HCT116 (cell line): ENCODE results near the gene MUC3A. TPM values are rescaled to one million over a fixed set of nuclear protein-coding genes. Genes with fewer than 3 reads are reported as not detected.

Source experiments
- ATAC-seq: fragments of 200-7000 bp; cut with Tn5 transposase; 2 replicates; pipeline ENCODE4 v1.9.1; 2020; ENCODE audit warnings: mild to moderate bottlenecking, moderate library complexity
- BruUV-seq: library from RNA; stranded (reverse); fragments of 400-500 nt; replicated peaks from 2 replicates; lab custom pipeline; 2021; lab: Mats Ljungman, UMichigan
- CTCF ChIA-PET: fragments of 300-600 bp; sonication (Branson Sonifier 250); formaldehyde crosslinking; loops from one replicate; lab custom pipeline; 2021; ENCODE audit warnings: antibody characterized with exemption; lab: Charles Lee
- POLR2A ChIA-PET: fragments of 300-600, 350-600 bp; sonication (Branson Sonifier 250); formaldehyde crosslinking; loops from one replicate; lab custom pipeline; 2021; ENCODE audit warnings: antibody characterized with exemption; lab: Charles Lee
- RAD21 ChIA-PET, 2 experiments: fragments of 300-600 bp; sonication (Branson Sonifier 250); formaldehyde crosslinking; loops; one replicate each; lab custom pipeline; 2023; ENCODE audit warnings: low total read pairs in 2 of 2; ENCODE audit not compliant: uncharacterized antibody in 2 of 2, unreplicated experiment in 2 of 2, low non-redundant PET in 1 of 2; lab: Charles Lee
- DNase-seq: peaks from one replicate; pipeline ENCODE4 v3.0.0-alpha.2; 2010; ENCODE audit warnings: low read depth, low spot score
- H2AFZ ChIP-seq: fragments of 200-600 bp; shearing (Covaris generic), sonication (generic); 2 replicates; pipeline ENCODE4 v1.6.1; 2017; ENCODE audit warnings: low read depth, mixed run types, mixed read lengths, antibody characterized with exemption, low read length; ENCODE audit not compliant: poor library complexity, severe bottlenecking
- H3K27ac ChIP-seq: 2 replicates; pipeline ENCODE4 v1.5.1; 2012; ENCODE audit warnings: low read depth, low read length
- H3K27me3 ChIP-seq: fragments of 200-600 bp; sonication (generic); 2 replicates; pipeline ENCODE4 v1.6.1; 2016; ENCODE audit warnings: mixed run types, low read length, mixed read lengths; ENCODE audit not compliant: insufficient read depth
- H3K36me3 ChIP-seq, 2 experiments: fragments of 200-500 bp in 1 of 2; fragments of 200-600 bp in 1 of 2; sonication (Bioruptor generic) in 1 of 2; sonication (generic) in 1 of 2; 2 replicates each; pipeline versions ENCODE4 v1.5.1 to v1.6.1; 2014 to 2016; ENCODE audit warnings: low read length in 2 of 2, inconsistent platforms in 1 of 2, mixed read lengths in 1 of 2, mixed run types in 1 of 2; ENCODE audit not compliant: insufficient read depth in 2 of 2, control insufficient read depth in 1 of 2
- H3K4me1 ChIP-seq, 2 experiments: fragments of 200-600 bp in 1 of 2; sonication (generic) in 1 of 2; 2 replicates each; pipeline versions ENCODE4 v1.5.1 to v1.6.1; 2012 to 2017; ENCODE audit warnings: low read length in 2 of 2, inconsistent platforms in 1 of 2, mild to moderate bottlenecking in 1 of 2, mixed read lengths in 1 of 2, mixed run types in 1 of 2, moderate library complexity in 1 of 2; ENCODE audit not compliant: insufficient read depth in 2 of 2, control insufficient read depth in 1 of 2
- H3K4me2 ChIP-seq: fragments of 200-600 bp; sonication (generic); 2 replicates; pipeline ENCODE4 v1.6.1; 2017; ENCODE audit warnings: mixed run types, low read length, mixed read lengths
- H3K4me3 ChIP-seq, 2 experiments: fragments of 200-600 bp in 1 of 2; sonication (generic) in 1 of 2; replicated peaks in 1 of 2; 2 replicates each; pipeline ENCODE4 v1.5.1; 2011 to 2016; ENCODE audit warnings: low read length in 2 of 2, control low read depth in 1 of 2, low read depth in 1 of 2, mild to moderate bottlenecking in 1 of 2, mixed read lengths in 1 of 2, mixed run types in 1 of 2
- H3K79me2 ChIP-seq: fragments of 200-600 bp; sonication (generic); 2 replicates; pipeline ENCODE4 v1.6.1; 2017; ENCODE audit warnings: mild to moderate bottlenecking, mixed run types, low read length, moderate library complexity, mixed read lengths; ENCODE audit not compliant: insufficient read depth
- H3K9ac ChIP-seq: fragments of 200-600 bp; sonication (generic); 2 replicates; pipeline ENCODE4 v1.6.1; 2016; ENCODE audit warnings: low read length, mixed read lengths
- H3K9me2 ChIP-seq: fragments of 200-600 bp; sonication (generic), shearing (Covaris generic); 2 replicates; pipeline ENCODE4 v1.6.1; 2017; ENCODE audit warnings: mixed run types, mild to moderate bottlenecking, moderate library complexity; ENCODE audit not compliant: insufficient read depth
- H3K9me3 ChIP-seq, 2 experiments: fragments of 200-500 bp in 1 of 2; fragments of 200-600 bp in 1 of 2; sonication (Bioruptor generic) in 1 of 2; sonication (generic) in 1 of 2; 2 replicates each; pipeline ENCODE4 v1.6.1; 2014 to 2017; ENCODE audit warnings: low read length in 2 of 2, mixed read lengths in 2 of 2, inconsistent platforms in 1 of 2, low read depth in 1 of 2, mild to moderate bottlenecking in 1 of 2, mixed run types in 1 of 2, moderate library complexity in 1 of 2; ENCODE audit not compliant: control insufficient read depth in 1 of 2, insufficient read depth in 1 of 2
- H4K20me1 ChIP-seq: fragments of 200-600 bp; sonication (generic), shearing (Covaris generic); 2 replicates; pipeline ENCODE4 v1.6.1; 2017; ENCODE audit warnings: mixed run types, mild to moderate bottlenecking, moderate library complexity; ENCODE audit not compliant: insufficient read depth
- ATF3 ChIP-seq: IDR thresholded peaks from 2 replicates; pipeline ENCODE4 v1.6.1; 2012
- CBX3 ChIP-seq: IDR thresholded peaks from 2 replicates; pipeline ENCODE4 v1.6.1; 2012; ENCODE audit warnings: low read depth
- REST ChIP-seq: IDR thresholded peaks from 2 replicates; pipeline ENCODE4 v1.6.1; 2012; ENCODE audit warnings: low read depth
- SIN3A ChIP-seq: IDR thresholded peaks from 2 replicates; pipeline ENCODE4 v1.6.1; 2012; ENCODE audit warnings: low read depth
- ZBTB33 ChIP-seq: IDR thresholded peaks from 2 replicates; pipeline ENCODE4 v1.6.1; 2011; ENCODE audit warnings: mild to moderate bottlenecking, low read length, moderate library complexity; ENCODE audit not compliant: insufficient replicate concordance; ENCODE audit errors: extremely low read depth
- ZNF274 ChIP-seq: fragments of 200-500 bp; sonication (Bioruptor generic); IDR thresholded peaks from 2 replicates; pipeline ENCODE4 v1.6.1; 2014; ENCODE audit warnings: mild to moderate bottlenecking, low read depth, low read length, inconsistent platforms
- intact Hi-C: fragments of 100-400 bp; cut with micrococcal nuclease; formaldehyde crosslinking; loops from 2 replicates; pipeline ENCODE4 v1.10.0; 2022
- total RNA-seq: library from RNA; stranded (reverse); gene quantifications from one replicate; pipeline ENCODE4 v1.2.1, GENCODE V29; 2021; ENCODE audit not compliant: unreplicated experiment

MUC3A gene
- total RNA-seq, 1 experiment from 2014 or later: 30.8 TPM

- Histone ChIP-seq H4K20me1 (no peaks in the 10 kb centered on the region), H2AFZ (no peak overlapping the region), H3K27me3 (no peaks in the 10 kb centered on the region)
- RAD21 ChIA-PET: no interaction called here
- TF ChIP-seq ATF3 (no peak), REST (no peak), ZBTB33 (no peak), ZNF274 (no peak), CBX3 (no peak), SIN3A (no peak)
- TF ChIP-seq, all 23 proteins: peak for 0
- ATAC-seq (no peak), DNase-seq (no peak)
- no peaks in the 10 kb centered on the region for H3K79me2 ChIP-seq
- no peaks in the 10 kb centered on the region for H3K9me2 ChIP-seq
- BruUV-seq: no TSS peak
- ChIA-PET CTCF (no interaction called here), POLR2A (no interaction called here)
- H3K9me3 ChIP-seq: peaks cover 0 to 3% of the 10 kb centered on the region in 2 experiments; a peak in 1 of 4 replicates
- no peak overlapping the region for H3K4me2 ChIP-seq
- H3K4me1 ChIP-seq: no peaks in the 10 kb centered on the region
- intact Hi-C loops: no loop called here
- no peaks in the 10 kb centered on the region for H3K36me3 ChIP-seq
- H3K27ac ChIP-seq: no peak overlapping the region
- H3K4me3 ChIP-seq: no peak overlapping the region
- H3K9ac ChIP-seq: no peak overlapping the region
Measured at GRCh38 chr7:100944138-100944537, 5.2 kb upstream of the MUC3A start.
